ENCODE results near the gene OR6C70. TPM values are rescaled to one million over a fixed set of nuclear protein-coding genes. Genes with fewer than 3 reads are reported as not detected.
"Not testable (repeated sequence)": the region's sequence is repeated elsewhere in the genome, so short reads cannot be mapped to it uniquely, and the experiment has no call there.

Gene OR6C70
- total RNA-seq, 1 donor from 2014 or later = not detected

DNA sequence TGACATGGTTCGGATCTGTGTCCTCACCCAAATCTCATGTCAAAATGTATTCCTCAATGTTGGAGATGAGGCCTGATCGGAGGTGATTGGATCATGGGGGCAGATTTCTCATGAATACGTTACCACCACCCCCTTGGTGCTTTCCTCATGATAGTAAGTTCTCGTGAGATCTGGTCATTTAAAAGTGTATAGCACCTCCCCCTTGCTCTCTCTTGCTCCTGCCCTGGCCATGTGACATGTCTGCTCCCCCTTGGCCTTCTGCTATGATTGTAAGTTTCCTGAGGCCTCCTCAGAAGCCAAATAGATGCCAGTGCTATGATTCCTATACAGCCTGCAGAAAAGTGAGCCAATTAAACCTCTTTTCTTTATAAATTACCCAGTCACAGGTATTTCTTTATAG lies 29.3 kb upstream of the OR6C70 start:
- Histone ChIP-seq H3K9me3 (no peaks in the 10 kb centered on the region), H3K27me3 (ENCODE audit: low read depth) (no peaks in the 10 kb centered on the region), H3K27ac (no peak overlapping the region), H3K36me3 (no peaks in the 10 kb centered on the region), H3K4me3 (no peak overlapping the region), H3K4me1 (no peaks in the 10 kb centered on the region)
- ATAC-seq (no peak), DNase-seq (no peak)
- TF ChIP-seq, protein P1, sequence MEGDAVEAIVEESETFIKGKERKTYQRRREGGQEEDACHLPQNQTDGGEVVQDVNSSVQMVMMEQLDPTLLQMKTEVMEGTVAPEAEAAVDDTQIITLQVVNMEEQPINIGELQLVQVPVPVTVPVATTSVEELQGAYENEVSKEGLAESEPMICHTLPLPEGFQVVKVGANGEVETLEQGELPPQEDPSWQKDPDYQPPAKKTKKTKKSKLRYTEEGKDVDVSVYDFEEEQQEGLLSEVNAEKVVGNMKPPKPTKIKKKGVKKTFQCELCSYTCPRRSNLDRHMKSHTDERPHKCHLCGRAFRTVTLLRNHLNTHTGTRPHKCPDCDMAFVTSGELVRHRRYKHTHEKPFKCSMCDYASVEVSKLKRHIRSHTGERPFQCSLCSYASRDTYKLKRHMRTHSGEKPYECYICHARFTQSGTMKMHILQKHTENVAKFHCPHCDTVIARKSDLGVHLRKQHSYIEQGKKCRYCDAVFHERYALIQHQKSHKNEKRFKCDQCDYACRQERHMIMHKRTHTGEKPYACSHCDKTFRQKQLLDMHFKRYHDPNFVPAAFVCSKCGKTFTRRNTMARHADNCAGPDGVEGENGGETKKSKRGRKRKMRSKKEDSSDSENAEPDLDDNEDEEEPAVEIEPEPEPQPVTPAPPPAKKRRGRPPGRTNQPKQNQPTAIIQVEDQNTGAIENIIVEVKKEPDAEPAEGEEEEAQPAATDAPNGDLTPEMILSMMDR (IDR thresholded peaks at IDR 0.05) = no peak
- intact Hi-C loops (cut with DNase I) = no loop called here

DNA sequence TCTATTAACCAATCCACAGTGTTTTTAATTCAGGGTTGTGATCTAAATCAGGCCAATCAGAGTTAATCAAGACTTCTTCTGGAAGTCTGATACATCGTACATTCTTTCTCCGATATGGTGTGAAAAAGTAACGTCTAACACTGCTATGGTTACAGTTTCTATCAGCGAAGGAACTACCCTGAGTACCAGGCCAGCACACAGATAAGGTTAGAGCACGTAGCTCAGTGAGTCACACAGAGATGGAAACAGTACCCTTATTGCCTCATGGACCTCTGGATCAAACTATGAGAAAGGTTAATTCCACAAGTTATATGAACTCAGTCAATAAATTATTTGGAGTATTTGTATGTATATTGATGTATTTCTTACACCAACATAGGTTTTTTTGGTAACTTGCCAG lies 25.6 kb upstream of the OR6C70 start:
- intact Hi-C loops (cut with DNase I) = no loop called here
- Histone ChIP-seq H3K27me3 (ENCODE audit: low read depth) (no peaks in the 10 kb centered on the region), H3K4me3 (no peak overlapping the region), H3K27ac (no peak overlapping the region), H3K4me1 (no peaks in the 10 kb centered on the region), H3K9me3 (no peaks in the 10 kb centered on the region), H3K36me3 (no peaks in the 10 kb centered on the region)
- ATAC-seq = no peak
- no peak for DNase-seq
- TF ChIP-seq, protein P1 (IDR thresholded peaks at IDR 0.05) = no peak

DNA sequence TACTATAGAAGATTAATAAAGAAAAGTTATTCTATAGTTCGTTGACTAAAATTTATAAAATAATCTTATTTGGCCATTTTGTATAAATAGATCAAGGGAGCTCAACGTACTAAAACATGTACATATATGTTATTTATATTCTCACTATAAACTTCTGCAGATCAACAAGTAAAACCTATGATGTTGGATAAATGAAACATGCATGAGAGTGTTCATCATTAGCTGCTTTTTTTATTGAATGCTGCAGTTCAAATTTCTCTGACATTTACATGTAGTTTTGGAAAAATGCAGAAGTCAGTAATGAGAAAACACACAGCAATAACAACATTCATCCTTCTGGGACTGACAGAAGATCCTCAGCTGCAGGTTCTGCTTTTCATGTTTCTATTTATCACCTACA lies 22.1 kb upstream of the OR6C70 start, which contains the start of gene OR6C68:
Gene OR6C68, plus strand, starts transcription at position 301 of the 400 bp plus-strand sequence. Its CDS starts 0 bp downstream, at position 301.
- ATAC-seq = no peak
- H3K4me3 ChIP-seq = no peak within 1 kb of the TSS
- intact Hi-C loops (cut with DNase I) = no loop called here
- H3K9me3 ChIP-seq = no peaks in the 10 kb centered on the region
- no peaks in the 10 kb centered on the region for H3K4me1 ChIP-seq
- TF ChIP-seq, protein P1 (IDR thresholded peaks at IDR 0.05) = no peak
- no peak for DNase-seq
- H3K27me3 ChIP-seq (ENCODE audit: low read depth) = no peaks in the 10 kb centered on the region
- no peak within 1 kb of the TSS for H3K27ac ChIP-seq
- H3K36me3 ChIP-seq = no peaks in the 10 kb centered on the region

DNA sequence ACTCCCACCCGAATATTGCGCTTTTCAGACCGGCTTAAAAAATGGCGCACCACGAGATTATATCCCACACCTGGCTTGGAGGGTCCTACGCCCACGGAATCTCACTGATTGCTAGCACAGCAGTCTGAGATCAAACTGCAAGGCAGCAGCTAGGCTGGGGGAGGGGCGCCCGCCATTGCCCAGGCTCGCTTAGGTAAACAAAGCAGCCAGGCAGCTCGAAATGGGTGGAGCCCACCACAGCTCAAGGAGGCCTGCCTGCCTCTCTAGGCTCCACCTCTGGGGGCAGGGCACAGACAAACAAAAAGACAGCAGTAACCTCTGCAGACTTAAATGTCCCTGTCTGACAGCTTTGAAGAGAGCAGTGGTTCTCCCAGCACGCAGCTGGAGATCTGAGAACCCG lies 14.3 kb upstream of the OR6C70 start:
- not testable (repeated sequence) for DNase-seq

DNA sequence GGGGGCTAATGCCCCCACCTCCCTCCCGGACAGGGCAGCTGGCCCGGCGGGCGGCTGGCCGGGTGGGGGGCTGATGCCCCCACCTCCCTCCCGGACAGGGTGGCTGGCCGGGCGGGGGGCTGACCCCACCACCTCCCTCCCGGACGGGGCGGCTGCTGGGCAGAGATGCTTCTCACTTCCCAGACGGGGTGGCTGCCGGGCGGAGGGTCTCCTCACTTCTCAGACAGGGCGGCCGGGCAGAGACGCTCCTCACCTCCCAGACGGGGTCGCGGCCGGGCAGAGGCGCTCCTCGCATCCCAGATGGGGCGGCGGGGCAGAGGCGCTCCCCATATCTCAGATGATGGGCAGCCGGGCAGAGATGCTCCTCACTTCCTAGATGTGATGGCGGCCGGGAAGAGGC lies 9.2 kb upstream of the OR6C70 start:
- intact Hi-C loops (cut with DNase I); H3K4me1 ChIP-seq; H3K27ac ChIP-seq; H3K36me3 ChIP-seq; ATAC-seq; H3K27me3 ChIP-seq (ENCODE audit: low read depth); H3K4me3 ChIP-seq; DNase-seq; H3K9me3 ChIP-seq: not testable (repeated sequence)

More for the DNA sequence above, 14.3 kb upstream of the OR6C70 start:
- H3K27ac ChIP-seq; ATAC-seq; H3K9me3 ChIP-seq; H3K27me3 ChIP-seq (ENCODE audit: low read depth); intact Hi-C loops (cut with DNase I); H3K4me1 ChIP-seq; H3K36me3 ChIP-seq; H3K4me3 ChIP-seq: not testable (repeated sequence)

DNA sequence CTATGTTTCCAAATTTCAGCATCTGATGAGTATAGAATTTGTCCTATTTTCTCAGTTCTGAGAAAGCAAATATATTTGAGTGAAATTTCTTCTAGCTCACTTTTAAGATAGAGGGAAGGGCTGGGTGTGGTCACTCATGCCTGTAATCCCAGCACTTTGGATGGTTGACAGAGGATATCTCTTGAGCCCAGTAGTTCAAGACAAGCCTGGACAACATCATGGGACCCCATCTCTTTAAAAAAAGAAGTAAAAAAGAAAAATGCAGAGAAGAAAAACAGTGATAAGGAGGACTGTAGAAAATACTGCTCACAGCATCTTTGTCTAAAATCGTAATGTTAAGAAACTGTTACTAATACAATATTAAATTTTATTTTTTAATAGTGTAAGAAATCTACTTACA lies 2.3 kb upstream of the OR6C70 start:
- Histone ChIP-seq H3K27ac (no peak overlapping the region), H3K27me3 (ENCODE audit: low read depth) (no peaks in the 10 kb centered on the region), H3K4me1 (no peaks in the 10 kb centered on the region), H3K9me3 (no peaks in the 10 kb centered on the region), H3K36me3 (no peaks in the 10 kb centered on the region), H3K4me3 (no peak overlapping the region)
- DNase-seq (no peak), ATAC-seq (no peak)
- TF ChIP-seq, protein P1 (IDR thresholded peaks at IDR 0.05) = no peak
- intact Hi-C loops (cut with DNase I) = no loop called here

DNA sequence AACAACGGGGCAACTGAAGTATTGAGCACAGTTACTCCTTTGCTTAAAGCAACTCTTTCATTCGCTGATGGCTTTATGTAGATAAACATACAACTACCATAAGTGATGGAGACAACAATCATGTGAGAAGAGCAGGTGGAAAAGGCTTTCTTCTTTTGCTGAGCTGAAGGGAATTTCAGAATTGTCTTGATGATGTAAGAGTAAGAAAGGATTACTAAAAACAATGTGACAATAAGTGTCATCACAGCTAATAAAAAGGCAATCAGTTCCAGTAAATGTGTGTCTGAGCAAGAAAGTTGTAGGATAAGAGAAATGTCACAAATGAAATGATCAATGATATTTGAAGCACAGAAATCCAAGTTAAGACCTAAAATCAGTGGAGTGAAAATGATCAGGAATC lies 647 bp downstream of the OR6C70 start:
- Histone ChIP-seq H3K9me3 (no peaks in the 10 kb centered on the region), H3K27ac (no peak overlapping the region), H3K4me1 (no peaks in the 10 kb centered on the region), H3K4me3 (no peak overlapping the region), H3K36me3 (no peaks in the 10 kb centered on the region), H3K27me3 (ENCODE audit: low read depth) (no peaks in the 10 kb centered on the region)
- TF ChIP-seq, protein P1 (IDR thresholded peaks at IDR 0.05) = no peak
- intact Hi-C loops (cut with DNase I) = no loop called here
- DNase-seq (no peak), ATAC-seq (no peak)
